Measurements from ENCODE around the gene LRRC71. TPM values are rescaled to one million over a fixed set of nuclear protein-coding genes. Genes with fewer than 3 reads are reported as not detected.

LRRC71 gene
- total and polyA plus RNA-seq, 2 of the 4 experiments (the other 2 are of a cell fraction), result 0.50 TPM; not detected in 1

DNA sequence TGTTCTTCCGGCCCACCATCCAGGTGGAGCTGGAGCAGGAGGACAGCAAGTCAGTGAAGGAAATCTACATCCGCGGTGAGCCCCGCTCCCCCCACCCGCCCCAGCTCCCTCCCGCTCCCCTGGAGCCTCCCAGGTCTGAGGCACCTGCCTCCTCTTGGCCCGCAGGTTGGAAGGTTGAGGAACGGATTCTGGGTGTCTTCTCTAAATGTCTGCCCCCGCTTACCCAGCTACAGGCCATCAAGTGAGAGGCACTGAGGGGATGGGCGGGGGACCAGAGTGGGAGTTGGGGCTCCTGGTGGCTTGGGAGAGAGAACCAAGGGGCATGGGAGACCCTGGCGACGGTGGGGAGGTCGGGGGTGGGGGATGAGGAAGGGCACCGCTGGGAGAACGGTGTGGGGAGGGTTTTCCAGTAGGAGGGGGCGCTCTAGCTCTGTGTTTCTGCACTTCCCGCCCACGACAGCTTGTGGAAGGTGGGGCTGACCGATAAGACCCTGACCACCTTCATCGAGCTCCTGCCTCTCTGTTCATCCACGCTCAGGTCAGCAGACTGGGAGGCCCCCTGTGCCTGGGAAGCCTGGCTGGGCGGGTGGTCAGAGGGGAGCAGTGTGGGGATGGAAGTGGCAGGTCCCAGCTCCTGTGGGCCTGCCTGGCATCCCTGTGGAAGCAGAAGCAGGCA, 4.2 kb downstream of the LRRC71 start:
- Histone ChIP-seq H3K14ac (replicated peaks; ENCODE audit: low read depth, low read length) (no peak overlapping the region), H2BK20ac (ENCODE audit: low read depth, low read length) (no peak overlapping the region), H2BK15ac (ENCODE audit: low read depth, low read length) (no peak overlapping the region), H2BK120ac (ENCODE audit: low read depth, low read length) (no peak overlapping the region), H4K8ac (ENCODE audit: low read depth in 2 of 2, low read length in 2 of 2) (no peak overlapping the region), H3K79me1 (ENCODE audit: low read depth in 1 of 2, low read length in 2 of 2) (no peaks in the 10 kb centered on the region), H3K4ac (ENCODE audit: low read depth, low read length) (no peak overlapping the region), H3K56ac (ENCODE audit: extremely low read depth, insufficient read depth, low read length) (no peak overlapping the region), H3K4me1 (ENCODE audit: control insufficient read depth, insufficient read depth, low read length) (peaks cover 2% of the 10 kb centered on the region), H3K4me2 (ENCODE audit: low read depth, low read length) (no peak overlapping the region), H4K20me1 (ENCODE audit: insufficient read depth, low read length) (no peaks in the 10 kb centered on the region; the same call in 1 of the 2 replicates), H3K27ac (ENCODE audit: insufficient read depth, low read length) (no peak overlapping the region), H3K4me3 (ENCODE audit: insufficient read depth, low read depth, low read length) (no peak overlapping the region), H3K9me3 (ENCODE audit: control insufficient read depth, insufficient read depth, low read length) (no peaks in the 10 kb centered on the region), H2BK5ac (ENCODE audit: low read depth, low read length, poor library complexity, severe bottlenecking) (no peak overlapping the region), H4K5ac (ENCODE audit: low read depth, low read length) (no peak overlapping the region), H4K91ac (ENCODE audit: insufficient read depth, low read depth, low read length) (no peak overlapping the region), H3K23ac (ENCODE audit: low read depth, low read length) (no peak overlapping the region), H2AK5ac (ENCODE audit: low read depth, low read length) (no peak overlapping the region), H3K9me1 (ENCODE audit: insufficient read depth, low read length) (no peaks in the 10 kb centered on the region; the same call in 1 of the 2 replicates), H3K27me3 (ENCODE audit: control insufficient read depth, insufficient read depth, low read length) (peaks cover 57% of the 10 kb centered on the region), H2AK9ac (replicated peaks; ENCODE audit: low read depth, low read length, poor library complexity) (no peak overlapping the region), H3K18ac (ENCODE audit: low read depth, low read length) (no peak overlapping the region), H3K36me3 (ENCODE audit: control insufficient read depth, insufficient read depth, low read length) (no peaks in the 10 kb centered on the region), H2AFZ (replicated peaks; ENCODE audit: low read length, poor library complexity) (no peak overlapping the region), H3K9ac (ENCODE audit: low read depth, low read length) (no peak overlapping the region)
- BruUV-seq (replicated peaks), result no TSS peak
- in situ Hi-C loops (cut with MboI; ENCODE audit: low sequenced_read_pairs), result loop anchor here (5.0 kb wide), 1 partner anchor 32 kb away; the partner anchor contains the start of gene PEAR1
- POLR2A ChIA-PET (ENCODE audit: unreplicated experiment), result no interaction called here
- intact Hi-C loops (cut with micrococcal nuclease), result loop anchor here (5.0 to 10.0 kb wide), 2 partner anchors 127 to 200 kb away; partner anchors contain the start of genes ISG20L2 and METTL25B
- CTCF ChIA-PET, result interaction anchor here (0.6 to 1.2 kb wide), 3 partner anchors 33 to 126 kb away, joined by 3 to 4 read pairs (median 3); no protein-coding TSS in a partner anchor
- 20% methylated on average over 2 of the region's 22 CpGs; no CpG with 5 or more reads in 1 of the 2 experiments for WGBS, 2 experiments (ENCODE audit: extremely low coverage in 2 of 2, insufficient read length in 1 of 2)
- dilution Hi-C loops (cut with HindIII; ENCODE audit: low sequenced_read_pairs, unreplicated experiment), result no loop called here
- TF ChIP-seq RFX5 (IDR thresholded peaks at IDR 0.05; ENCODE audit: low read depth, low read length) (no peak), NFE2L2 (IDR thresholded peaks at IDR 0.05; ENCODE audit: low read depth, low read length) (no peak)
- TF ChIP-seq, protein P1, sequence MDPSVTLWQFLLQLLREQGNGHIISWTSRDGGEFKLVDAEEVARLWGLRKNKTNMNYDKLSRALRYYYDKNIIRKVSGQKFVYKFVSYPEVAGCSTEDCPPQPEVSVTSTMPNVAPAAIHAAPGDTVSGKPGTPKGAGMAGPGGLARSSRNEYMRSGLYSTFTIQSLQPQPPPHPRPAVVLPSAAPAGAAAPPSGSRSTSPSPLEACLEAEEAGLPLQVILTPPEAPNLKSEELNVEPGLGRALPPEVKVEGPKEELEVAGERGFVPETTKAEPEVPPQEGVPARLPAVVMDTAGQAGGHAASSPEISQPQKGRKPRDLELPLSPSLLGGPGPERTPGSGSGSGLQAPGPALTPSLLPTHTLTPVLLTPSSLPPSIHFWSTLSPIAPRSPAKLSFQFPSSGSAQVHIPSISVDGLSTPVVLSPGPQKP (IDR thresholded peaks at IDR 0.05; ENCODE audit: borderline replicate concordance, low read depth, low read length), result no peak
- DNase-seq (no peak), ATAC-seq (ENCODE audit: low read depth) (no peak)

Data from IMR-90 (cell line).